GM12872 (cell line): ENCODE results near the gene XPNPEP1.
A peak's percentile ranks its signal among the peaks of the same experiment; 100 is the strongest.

Source experiments
- TF ChIP-seq, protein P1 (sequence below): IDR thresholded peaks from 3 replicates; pipeline ENCODE4 v1.5.1; 2011; ENCODE audit warnings: low read depth, mild to moderate bottlenecking, low read length, moderate library complexity; ENCODE audit not compliant: insufficient read depth

The XPNPEP1 gene

DNA sequence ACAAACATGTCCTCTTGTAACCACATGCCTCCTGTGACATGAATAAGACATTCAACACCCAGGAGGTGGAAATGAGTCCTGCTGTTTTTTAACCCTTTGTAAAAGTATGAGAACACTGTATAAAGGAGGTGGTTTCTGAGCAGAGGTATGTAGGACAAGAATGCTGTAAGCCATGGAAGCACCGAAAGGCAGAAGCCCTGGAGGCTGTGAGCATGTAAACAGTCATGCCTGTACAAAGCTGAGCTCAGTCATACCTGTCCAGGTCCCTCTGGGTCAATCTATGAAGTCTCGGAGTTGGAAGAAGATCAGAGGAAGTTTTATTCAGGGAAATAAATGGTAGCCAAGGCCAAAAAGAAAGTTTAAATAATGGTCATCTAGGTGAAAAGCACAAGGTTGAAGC is 34.7 kb upstream of the XPNPEP1 start:
- TF ChIP-seq, protein P1, sequence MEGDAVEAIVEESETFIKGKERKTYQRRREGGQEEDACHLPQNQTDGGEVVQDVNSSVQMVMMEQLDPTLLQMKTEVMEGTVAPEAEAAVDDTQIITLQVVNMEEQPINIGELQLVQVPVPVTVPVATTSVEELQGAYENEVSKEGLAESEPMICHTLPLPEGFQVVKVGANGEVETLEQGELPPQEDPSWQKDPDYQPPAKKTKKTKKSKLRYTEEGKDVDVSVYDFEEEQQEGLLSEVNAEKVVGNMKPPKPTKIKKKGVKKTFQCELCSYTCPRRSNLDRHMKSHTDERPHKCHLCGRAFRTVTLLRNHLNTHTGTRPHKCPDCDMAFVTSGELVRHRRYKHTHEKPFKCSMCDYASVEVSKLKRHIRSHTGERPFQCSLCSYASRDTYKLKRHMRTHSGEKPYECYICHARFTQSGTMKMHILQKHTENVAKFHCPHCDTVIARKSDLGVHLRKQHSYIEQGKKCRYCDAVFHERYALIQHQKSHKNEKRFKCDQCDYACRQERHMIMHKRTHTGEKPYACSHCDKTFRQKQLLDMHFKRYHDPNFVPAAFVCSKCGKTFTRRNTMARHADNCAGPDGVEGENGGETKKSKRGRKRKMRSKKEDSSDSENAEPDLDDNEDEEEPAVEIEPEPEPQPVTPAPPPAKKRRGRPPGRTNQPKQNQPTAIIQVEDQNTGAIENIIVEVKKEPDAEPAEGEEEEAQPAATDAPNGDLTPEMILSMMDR = no peak

DNA sequence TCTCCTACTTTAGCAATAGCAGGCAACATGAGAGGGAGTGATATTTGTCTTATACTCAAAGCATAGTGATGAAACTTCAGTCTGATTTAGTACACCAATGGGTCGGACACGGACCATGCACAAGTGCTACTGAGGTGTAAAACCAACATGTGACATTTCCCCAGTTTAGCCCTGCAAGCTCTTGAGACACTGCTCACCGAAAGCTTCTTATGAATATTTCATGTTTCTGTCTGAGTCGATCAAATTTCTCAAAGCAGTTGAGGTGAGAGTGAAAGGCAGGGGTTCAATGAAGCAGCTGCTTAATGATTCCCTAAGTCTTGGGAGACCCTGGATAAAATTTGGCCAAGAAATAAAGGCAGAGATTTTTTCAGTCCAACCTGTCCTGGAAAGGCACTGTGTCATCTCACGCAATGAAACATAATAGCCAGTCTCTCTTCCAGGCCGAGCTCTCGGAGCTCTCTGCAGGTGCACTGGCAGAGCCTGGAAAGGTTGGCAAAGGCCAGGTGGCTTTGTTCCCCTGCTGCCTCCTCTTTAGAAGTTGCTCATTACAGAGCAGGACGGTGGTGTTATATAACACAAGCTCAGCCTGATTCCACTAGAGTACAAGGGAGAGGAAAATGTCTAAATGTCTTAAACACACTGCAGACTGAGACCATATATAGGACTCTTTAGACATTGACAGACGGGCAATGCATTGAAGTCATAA is 33.9 kb upstream of the XPNPEP1 start:
- TF ChIP-seq, protein P1 = no peak

DNA sequence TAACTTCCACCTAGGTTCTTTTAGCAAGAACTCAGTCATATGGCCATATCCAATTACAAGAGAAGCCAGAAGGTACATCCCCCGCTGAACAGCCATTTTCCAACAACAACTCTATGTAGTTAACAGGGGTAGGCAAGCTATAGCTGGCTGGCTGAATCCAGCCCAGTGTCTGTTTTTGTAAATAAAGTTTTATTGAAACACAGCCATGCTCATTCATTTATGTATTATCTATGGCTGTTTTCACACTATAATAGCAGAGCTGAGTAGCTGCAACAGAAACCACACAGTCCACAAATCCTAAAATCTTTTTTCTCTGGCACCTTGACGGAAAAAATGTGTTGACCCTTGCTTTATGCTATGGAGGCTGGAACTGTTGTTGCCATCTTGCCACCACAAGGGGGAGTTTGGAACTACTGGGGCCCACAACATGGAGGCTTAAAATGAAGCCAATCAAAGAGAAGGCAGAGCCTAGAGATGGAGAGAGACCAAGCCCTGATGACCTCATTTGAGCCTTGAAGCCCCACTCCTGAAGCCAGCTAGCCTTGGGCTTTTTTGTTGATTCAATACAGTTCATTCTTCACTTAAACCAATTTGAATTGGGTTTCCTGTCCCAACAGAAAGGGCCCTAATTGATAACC is 33.3 kb upstream of the XPNPEP1 start:
- TF ChIP-seq, protein P1 = peak; percentile 80

DNA sequence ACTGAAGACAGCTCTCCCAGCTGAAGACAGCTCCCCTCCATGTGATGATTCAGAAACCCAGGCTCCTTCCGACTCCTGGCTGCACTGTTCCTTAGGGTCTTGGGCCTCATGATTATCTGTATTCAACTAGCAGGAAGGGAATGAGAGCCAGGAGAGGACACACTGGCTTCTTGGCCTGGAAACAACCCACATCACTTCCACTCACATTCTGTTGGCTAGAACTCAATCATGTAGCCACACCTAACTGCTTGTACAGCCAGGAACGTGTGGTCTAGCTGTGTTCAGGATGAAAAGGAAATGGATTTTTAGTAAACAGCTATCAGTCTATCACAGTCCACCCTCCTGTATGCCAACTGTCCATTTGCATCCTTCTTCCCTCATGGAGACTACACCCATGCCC is 30.5 kb upstream of the XPNPEP1 start:
- TF ChIP-seq, protein P1 = no peak

DNA sequence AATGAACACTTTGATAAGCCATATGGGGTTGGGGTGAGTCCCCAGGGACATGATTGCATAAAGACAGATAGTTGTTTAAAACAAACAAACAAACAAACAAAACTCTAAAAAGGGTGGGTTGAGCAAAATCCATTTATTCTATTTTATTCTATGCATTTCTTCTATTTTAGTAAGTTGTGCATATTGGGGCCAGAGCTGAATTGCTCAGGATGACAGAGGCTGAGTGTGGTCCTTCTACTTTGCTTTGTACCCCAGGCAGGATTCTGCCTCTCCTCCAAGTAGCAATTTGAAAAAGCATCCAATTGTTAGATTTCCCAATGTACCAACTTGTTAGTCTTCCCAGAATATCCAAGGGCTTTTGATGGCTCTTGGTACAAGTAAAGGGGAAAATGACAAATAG is 29.2 kb upstream of the XPNPEP1 start:
- TF ChIP-seq, protein P1 = no peak

DNA sequence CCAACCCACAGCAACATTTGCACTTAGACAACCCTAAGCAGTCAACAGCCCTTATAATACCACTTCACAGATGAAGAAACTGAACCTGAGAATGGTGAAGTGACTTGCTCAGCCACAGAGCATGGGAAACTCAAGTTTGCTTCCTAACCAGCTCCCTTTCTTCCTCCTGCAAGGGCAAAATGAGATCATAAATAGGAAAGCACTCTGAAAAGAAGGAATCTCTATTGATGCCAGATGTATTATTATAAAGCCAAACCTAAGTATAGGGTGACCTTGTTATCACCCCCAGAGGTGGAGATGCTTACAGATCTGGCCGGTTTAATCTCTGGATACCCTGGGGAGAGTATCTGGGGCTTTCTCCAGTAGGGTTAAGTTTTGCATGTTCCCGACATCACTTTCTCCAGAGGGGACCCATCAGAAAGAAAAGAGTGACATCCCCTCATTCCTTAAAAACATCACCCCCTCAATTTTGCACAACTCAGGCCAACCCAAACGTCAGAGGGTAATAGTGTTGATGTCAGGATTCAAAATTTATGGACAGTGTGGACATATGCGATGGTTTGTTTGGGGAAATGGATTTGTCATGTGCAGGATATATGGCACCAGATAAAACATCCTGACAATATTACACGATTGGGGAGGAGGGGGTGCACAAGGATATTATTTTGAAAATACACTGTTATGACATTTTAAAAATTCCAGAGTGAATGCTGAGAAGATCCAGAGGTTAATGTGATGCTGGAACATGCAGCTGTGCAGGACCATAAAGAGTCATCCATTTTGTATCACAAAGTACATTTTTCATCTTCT is 24.0 kb upstream of the XPNPEP1 start:
- TF ChIP-seq, protein P1 = no peak

DNA sequence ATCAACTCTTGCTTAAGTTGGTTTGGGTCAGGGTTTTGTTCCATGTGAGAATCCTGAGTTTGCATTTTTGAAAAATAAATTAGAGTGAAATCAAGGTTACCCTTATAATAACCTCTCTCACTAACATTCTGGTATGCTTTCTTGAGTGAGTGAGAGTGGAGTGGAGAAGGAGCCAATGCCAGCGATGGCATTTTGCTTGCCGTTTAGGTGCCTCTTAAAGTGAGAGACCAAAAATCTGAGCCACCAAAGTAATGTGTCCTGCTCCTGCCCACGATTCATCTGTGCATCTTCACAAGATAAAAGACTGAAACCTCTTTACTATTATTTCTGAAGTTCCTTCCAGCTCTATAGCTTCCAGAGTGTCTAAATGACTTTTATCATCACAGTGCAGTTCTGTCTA is 23.4 kb upstream of the XPNPEP1 start:
- TF ChIP-seq, protein P1 = no peak
